Sigmoid colon (tissue), 4 donors: ENCODE measurements around the gene KIF5A.

Experiments used
- CTCF ChIP-seq, 4 experiments: fragments of 450-650 bp in 3 of 4; fragments of 200-600 bp in 1 of 4; IDR thresholded peaks; one replicate each; pipeline ENCODE4 v1.5.1; 2016 to 2019; ENCODE audit warnings: antibody characterized with exemption in 4 of 4, mild to moderate bottlenecking in 3 of 4, moderate library complexity in 2 of 4
- POLR2AphosphoS5 ChIP-seq, 4 donors: sonication (generic); formaldehyde crosslinking; IDR thresholded peaks; one replicate each; pipeline ENCODE4 v1.6.1; 2017; ENCODE audit warnings: antibody characterized with exemption in 4 of 4

GRCh38 chr12:57609781-57610553 is 60.1 kb downstream of the KIF5A start:
- TF ChIP-seq POLR2AphosphoS5 (IDR thresholded peaks at IDR 0.05) (no peak), CTCF (IDR thresholded peaks at IDR 0.05) (no peak)
